ENCODE data around the gene EFCAB7. TPM values are rescaled to one million over a fixed set of nuclear protein-coding genes. Genes with fewer than 3 reads are reported as not detected.
A peak's percentile ranks its signal among the peaks of the same experiment; 100 is the strongest.

The EFCAB7 gene, protein sequence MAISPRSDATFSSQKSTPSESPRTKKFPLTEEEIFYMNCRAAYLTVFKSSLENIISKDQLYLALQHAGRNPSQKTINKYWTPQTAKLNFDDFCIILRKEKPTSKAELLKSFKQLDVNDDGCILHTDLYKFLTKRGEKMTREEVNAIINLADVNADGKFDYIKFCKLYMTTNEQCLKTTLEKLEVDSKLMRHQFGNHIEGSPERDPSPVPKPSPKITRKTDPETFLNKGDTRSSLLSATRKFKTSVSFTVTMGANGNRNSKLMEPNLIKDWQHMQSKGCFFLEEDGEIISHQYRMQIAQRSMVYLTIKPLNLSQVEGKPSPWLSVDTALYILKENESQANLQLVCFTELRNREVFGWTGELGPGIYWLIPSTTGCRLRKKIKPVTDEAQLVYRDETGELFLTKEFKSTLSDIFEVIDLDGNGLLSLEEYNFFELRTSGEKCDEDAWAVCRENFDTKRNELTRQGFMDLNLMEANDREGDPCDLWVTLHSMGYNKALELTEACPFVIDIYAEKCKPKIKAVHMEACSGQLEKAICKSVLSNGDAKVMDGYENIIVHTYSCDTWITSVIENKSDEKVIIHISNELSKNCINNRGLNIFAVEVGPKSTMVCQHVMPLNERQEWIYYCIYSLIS
- polyA plus RNA-seq: 9.6 TPM
- long read RNA-seq, donor 1: 0 reads
- long read RNA-seq, donor 2: 0 reads
- long read RNA-seq, donor 3: 0 reads
- long read RNA-seq, donor 4: 0 reads
- long read RNA-seq, donor 5: 0 reads
- long read RNA-seq, donor 6: 0 reads
- long read RNA-seq, donor 7, partial matches to known transcripts: 0 of 3 reads
- long read RNA-seq, donor 7, other reads (novel, unspliced or antisense): 0 of 3 reads
- long read RNA-seq, donor 8, partial matches to known transcripts: 0 of 1 reads
- long read RNA-seq, donor 8, other reads (novel, unspliced or antisense): 0 of 1 reads
- long read RNA-seq, donor 9: 0 reads
- long read RNA-seq, donor 10, partial matches to known transcripts: 0 of 1 reads
- long read RNA-seq, donor 10, other reads (novel, unspliced or antisense): 0 of 1 reads
- long read RNA-seq, donor 11, partial matches to known transcripts: 0 of 1 reads
- long read RNA-seq, donor 11, other reads (novel, unspliced or antisense): 0 of 1 reads

DNA sequence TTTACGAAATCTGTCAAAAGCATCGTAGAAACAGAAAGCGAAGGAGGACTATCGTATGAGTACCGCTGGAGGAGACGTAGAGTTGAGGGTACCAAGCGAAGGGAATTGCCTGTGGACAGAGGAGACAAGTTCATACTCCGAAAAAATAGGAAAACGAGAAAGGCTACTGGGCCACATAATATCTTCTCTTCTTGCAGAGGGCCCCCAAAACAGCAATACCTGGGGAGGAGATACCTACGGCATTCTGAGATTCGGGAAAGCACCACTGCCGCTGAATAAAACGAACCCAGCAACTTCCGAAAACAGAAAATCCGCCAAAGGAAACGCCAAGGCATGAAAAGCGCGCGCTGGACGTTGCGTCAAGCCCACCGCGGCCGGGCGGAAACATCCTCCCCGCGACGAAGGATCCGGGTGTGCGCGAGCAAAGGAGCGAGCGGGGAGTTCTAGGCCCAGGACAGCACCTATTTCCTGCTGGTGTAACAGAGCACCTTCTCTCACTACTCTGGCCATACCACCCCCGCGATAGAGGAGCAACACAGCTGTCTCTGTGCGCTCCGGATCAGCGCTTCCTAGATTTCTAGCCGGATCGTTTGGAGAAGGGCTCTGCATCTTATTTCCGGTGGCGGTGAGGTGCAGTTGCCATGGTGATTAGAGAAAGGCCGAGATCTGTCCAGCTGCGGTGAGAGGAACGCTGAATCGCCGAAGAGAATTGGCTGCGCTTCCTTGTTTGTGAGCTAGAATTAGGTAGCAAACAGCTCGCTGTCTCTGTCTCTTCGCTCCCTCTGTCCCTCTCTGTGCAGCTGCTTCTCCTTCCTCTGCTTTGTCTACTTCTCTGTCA, at the start of gene EFCAB7, which contains the start of gene ITGB3BP:
EFCAB7 (plus strand) TSS at position 635 of the 838 bp plus-strand sequence. CDS start 2,048 bp downstream, outside the sequence.
ITGB3BP (minus strand) TSS at position 335 of the 838 bp plus-strand sequence; CDS start at position 243, 92 bp downstream.
- WGBS (ENCODE audit: insufficient coverage, low lambda C conversion rate): 0% methylated on average over 2 of the region's 50 CpGs
- H3K27me3 ChIP-seq (ENCODE audit: control insufficient read depth, insufficient read depth, low read length): no peaks in the 10 kb centered on the region
- no peaks in the 10 kb centered on the region for H3K4me1 ChIP-seq (ENCODE audit: control insufficient read depth, insufficient read depth, low read length)
- no peaks in the 10 kb centered on the region for H3K9me3 ChIP-seq (ENCODE audit: control insufficient read depth, low read depth, low read length)
- no peaks in the 10 kb centered on the region for H3K36me3 ChIP-seq (ENCODE audit: control insufficient read depth, insufficient read depth, low read length)
- peak within 1 kb of the TSS; percentile 79 for H3K4me3 ChIP-seq (ENCODE audit: low read length)
- peak; percentile 81 to 92 for DNase-seq
- H3K27ac ChIP-seq (ENCODE audit: low read length): peak within 1 kb of the TSS; percentile 89

DNA sequence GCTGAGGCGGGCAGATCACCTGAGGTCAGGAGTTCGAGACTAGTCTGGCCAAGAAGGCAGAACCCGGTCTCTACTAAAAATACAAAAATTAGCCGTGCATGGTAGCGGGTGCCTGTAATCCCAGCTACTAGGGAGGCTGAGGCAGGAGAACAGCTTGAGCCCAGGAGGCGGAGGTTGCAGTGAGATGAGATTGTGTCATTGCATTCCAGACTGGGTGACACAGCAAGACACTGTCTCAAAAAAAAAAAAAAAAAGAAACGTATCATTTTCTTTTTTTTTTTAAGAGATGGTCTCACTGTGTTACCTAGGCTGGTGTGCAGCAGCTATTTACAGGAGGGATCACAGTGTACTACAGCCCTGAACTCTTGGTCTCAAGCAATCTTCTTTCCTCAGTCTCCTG, 47.6 kb upstream of the EFCAB7 start:
- DNase-seq: no peak
- Histone ChIP-seq H3K9me3 (ENCODE audit: control insufficient read depth, low read depth, low read length) (peaks cover 6% of the 10 kb centered on the region), H3K4me3 (ENCODE audit: low read length) (no peak overlapping the region), H3K4me1 (ENCODE audit: control insufficient read depth, insufficient read depth, low read length) (no peaks in the 10 kb centered on the region), H3K36me3 (ENCODE audit: control insufficient read depth, insufficient read depth, low read length) (no peaks in the 10 kb centered on the region), H3K27me3 (ENCODE audit: control insufficient read depth, insufficient read depth, low read length) (no peaks in the 10 kb centered on the region), H3K27ac (ENCODE audit: low read length) (no peak overlapping the region)
- WGBS (ENCODE audit: insufficient coverage, low lambda C conversion rate): no CpG with 5 or more reads among the region's 7 CpGs

DNA sequence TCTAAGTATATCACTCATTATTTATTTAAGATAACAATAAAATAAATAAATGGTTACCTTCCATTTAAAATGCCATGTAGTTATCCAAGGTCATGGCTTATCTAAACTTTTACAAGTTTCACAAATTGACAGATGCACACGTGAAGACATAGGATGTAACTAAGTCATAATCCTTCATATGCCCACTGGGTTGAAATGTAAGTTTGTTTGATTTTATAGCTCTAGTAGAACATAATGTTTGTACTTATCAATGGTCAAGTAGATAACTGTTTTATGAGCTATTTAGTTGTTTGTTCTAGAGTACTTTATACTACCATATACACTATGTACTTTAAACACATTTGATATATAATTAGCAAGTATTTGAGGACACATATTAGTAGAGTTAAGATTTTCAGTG, 43.3 kb upstream of the EFCAB7 start:
- Histone ChIP-seq H3K4me1 (ENCODE audit: control insufficient read depth, insufficient read depth, low read length) (no peaks in the 10 kb centered on the region), H3K27ac (ENCODE audit: low read length) (no peak overlapping the region), H3K27me3 (ENCODE audit: control insufficient read depth, insufficient read depth, low read length) (no peaks in the 10 kb centered on the region), H3K4me3 (ENCODE audit: low read length) (no peak overlapping the region), H3K36me3 (ENCODE audit: control insufficient read depth, insufficient read depth, low read length) (no peaks in the 10 kb centered on the region), H3K9me3 (ENCODE audit: control insufficient read depth, low read depth, low read length) (no peaks in the 10 kb centered on the region)
- peak; percentile 3 to 45 for DNase-seq
- WGBS (ENCODE audit: insufficient coverage, low lambda C conversion rate): 71% methylated on average over 1 of the region's 1 CpG

DNA sequence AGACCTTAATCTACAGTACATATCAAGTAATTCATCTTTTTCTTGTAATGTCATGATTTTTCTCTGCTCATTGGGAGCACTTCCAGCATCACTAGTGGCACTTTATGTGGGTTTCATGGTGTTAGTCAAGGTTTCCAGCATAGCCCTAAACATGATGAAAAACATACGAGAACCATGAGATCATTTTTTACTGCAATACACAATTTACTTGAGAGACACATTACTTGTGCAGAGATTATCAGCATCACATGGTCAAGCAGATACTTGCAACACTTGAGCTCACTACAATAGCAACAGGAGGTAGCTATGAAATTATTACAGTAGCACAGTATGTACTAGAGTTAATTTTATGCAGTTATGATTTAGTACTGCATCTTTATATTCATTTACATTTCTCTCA, 36.7 kb upstream of the EFCAB7 start:
- Histone ChIP-seq H3K36me3 (ENCODE audit: control insufficient read depth, insufficient read depth, low read length) (no peaks in the 10 kb centered on the region), H3K27me3 (ENCODE audit: control insufficient read depth, insufficient read depth, low read length) (no peaks in the 10 kb centered on the region), H3K4me3 (ENCODE audit: low read length) (no peak overlapping the region), H3K27ac (ENCODE audit: low read length) (no peak overlapping the region), H3K9me3 (ENCODE audit: control insufficient read depth, low read depth, low read length) (no peaks in the 10 kb centered on the region), H3K4me1 (ENCODE audit: control insufficient read depth, insufficient read depth, low read length) (no peaks in the 10 kb centered on the region)
- WGBS (ENCODE audit: insufficient coverage, low lambda C conversion rate): no CpG with 5 or more reads among the region's 1 CpG
- DNase-seq: peak; percentile 7 to 21

DNA sequence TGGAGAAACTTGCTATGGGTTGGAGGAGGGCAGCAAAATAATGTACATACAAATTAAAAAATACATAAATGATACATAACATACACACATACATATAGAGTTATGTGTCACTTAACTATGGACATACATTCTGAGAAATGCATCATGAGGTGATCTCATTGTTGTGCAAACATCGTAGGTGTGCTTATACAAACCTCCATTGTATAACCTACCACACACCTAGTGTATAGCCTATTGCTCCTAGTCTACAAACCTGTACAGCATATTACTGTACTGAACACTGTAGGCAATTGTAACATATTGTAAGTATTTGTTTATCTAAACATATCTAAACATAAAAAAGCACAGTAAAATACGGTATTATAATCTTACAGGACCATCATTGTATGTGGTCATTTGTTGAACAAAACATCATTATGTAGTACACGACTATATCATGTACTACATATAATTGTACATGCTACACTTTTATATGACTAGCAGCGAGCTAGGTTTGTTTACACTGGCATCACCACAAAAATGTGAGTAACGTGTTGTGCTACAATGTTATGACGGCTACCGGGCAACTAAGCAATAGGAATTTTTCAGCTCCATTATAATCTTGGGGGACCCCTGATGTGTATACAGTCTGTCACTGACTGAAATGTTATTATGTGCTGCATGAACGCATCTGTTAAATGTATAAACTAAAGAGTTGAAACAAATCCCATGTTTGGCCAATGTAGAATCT, 35.8 kb upstream of the EFCAB7 start:
- H3K27me3 ChIP-seq (ENCODE audit: control insufficient read depth, insufficient read depth, low read length): no peaks in the 10 kb centered on the region
- H3K4me1 ChIP-seq (ENCODE audit: control insufficient read depth, insufficient read depth, low read length): no peaks in the 10 kb centered on the region
- H3K4me3 ChIP-seq (ENCODE audit: low read length): no peak overlapping the region
- no peak overlapping the region for H3K27ac ChIP-seq (ENCODE audit: low read length)
- no peaks in the 10 kb centered on the region for H3K9me3 ChIP-seq (ENCODE audit: control insufficient read depth, low read depth, low read length)
- no peaks in the 10 kb centered on the region for H3K36me3 ChIP-seq (ENCODE audit: control insufficient read depth, insufficient read depth, low read length)
- peak; percentile 11 to 23 for DNase-seq
- WGBS (ENCODE audit: insufficient coverage, low lambda C conversion rate): no CpG with 5 or more reads among the region's 8 CpGs

DNA sequence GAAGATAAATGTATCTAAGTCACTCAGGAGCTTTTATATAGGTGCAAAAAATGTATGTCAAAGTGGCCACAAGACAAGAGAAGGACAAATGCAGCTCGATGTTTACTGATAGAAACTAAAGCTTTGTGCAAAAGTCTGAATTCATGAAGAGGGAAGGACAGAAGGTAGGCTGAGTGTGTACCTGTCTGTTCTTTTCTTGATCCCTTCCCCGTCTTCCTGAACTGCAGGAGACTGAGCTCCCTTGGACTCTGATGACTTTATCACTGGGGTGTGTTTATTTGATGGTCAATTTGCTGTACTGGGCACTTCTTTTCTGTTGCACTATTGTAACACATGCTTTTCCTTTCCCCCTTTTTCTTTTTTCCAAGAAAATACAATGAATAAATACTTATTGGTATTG, 25.7 kb upstream of the EFCAB7 start:
- DNase-seq: no peak
- WGBS (ENCODE audit: insufficient coverage, low lambda C conversion rate): 67% methylated on average over 2 of the region's 2 CpGs
- Histone ChIP-seq H3K27ac (ENCODE audit: low read length) (no peak overlapping the region), H3K27me3 (ENCODE audit: control insufficient read depth, insufficient read depth, low read length) (no peaks in the 10 kb centered on the region), H3K9me3 (ENCODE audit: control insufficient read depth, low read depth, low read length) (no peaks in the 10 kb centered on the region), H3K4me1 (ENCODE audit: control insufficient read depth, insufficient read depth, low read length) (no peaks in the 10 kb centered on the region), H3K4me3 (ENCODE audit: low read length) (no peak overlapping the region), H3K36me3 (ENCODE audit: control insufficient read depth, insufficient read depth, low read length) (no peaks in the 10 kb centered on the region)

- Histone ChIP-seq H3K27ac (ENCODE audit: low read length) (no peak overlapping the region), H3K27me3 (ENCODE audit: control insufficient read depth, insufficient read depth, low read length) (no peaks in the 10 kb centered on the region), H3K4me1 (ENCODE audit: control insufficient read depth, insufficient read depth, low read length) (no peaks in the 10 kb centered on the region), H3K4me3 (ENCODE audit: low read length) (no peak overlapping the region), H3K36me3 (ENCODE audit: control insufficient read depth, insufficient read depth, low read length) (no peaks in the 10 kb centered on the region), H3K9me3 (ENCODE audit: control insufficient read depth, low read depth, low read length) (no peaks in the 10 kb centered on the region)
- no CpG with 5 or more reads among the region's 1 CpG for WGBS (ENCODE audit: insufficient coverage, low lambda C conversion rate)
- no peak for DNase-seq
Observed at GRCh38 chr1:63498106-63498505, 25.2 kb upstream of the EFCAB7 start.

- DNase-seq: no peak
- H3K27me3 ChIP-seq (ENCODE audit: control insufficient read depth, insufficient read depth, low read length): no peaks in the 10 kb centered on the region
- no peak overlapping the region for H3K27ac ChIP-seq (ENCODE audit: low read length)
- 90% methylated on average over 1 of the region's 3 CpGs for WGBS (ENCODE audit: insufficient coverage, low lambda C conversion rate)
- no peaks in the 10 kb centered on the region for H3K4me1 ChIP-seq (ENCODE audit: control insufficient read depth, insufficient read depth, low read length)
- no peak overlapping the region for H3K4me3 ChIP-seq (ENCODE audit: low read length)
- H3K36me3 ChIP-seq (ENCODE audit: control insufficient read depth, insufficient read depth, low read length): no peaks in the 10 kb centered on the region
- H3K9me3 ChIP-seq (ENCODE audit: control insufficient read depth, low read depth, low read length): no peaks in the 10 kb centered on the region
Observed at GRCh38 chr1:63501256-63501655, 22.1 kb upstream of the EFCAB7 start.

GRCh38 chr1:63506782-63507181, 16.5 kb upstream of the EFCAB7 start:
- no peak overlapping the region for H3K27ac ChIP-seq (ENCODE audit: low read length)
- H3K4me3 ChIP-seq (ENCODE audit: low read length): no peak overlapping the region
- H3K4me1 ChIP-seq (ENCODE audit: control insufficient read depth, insufficient read depth, low read length): no peaks in the 10 kb centered on the region
- H3K36me3 ChIP-seq (ENCODE audit: control insufficient read depth, insufficient read depth, low read length): peaks cover 2% of the 10 kb centered on the region
- no peaks in the 10 kb centered on the region for H3K27me3 ChIP-seq (ENCODE audit: control insufficient read depth, insufficient read depth, low read length)
- no peaks in the 10 kb centered on the region for H3K9me3 ChIP-seq (ENCODE audit: control insufficient read depth, low read depth, low read length)
- DNase-seq: no peak
